ENCODE measurements around the gene EHBP1. TPM values are rescaled to one million over a fixed set of nuclear protein-coding genes. Genes with fewer than 3 reads are reported as not detected.

Gene EHBP1
- total and polyA plus RNA-seq, 11 donors = 5.2 to 34.2 (median 18.1) TPM

- WGBS, 4 donors = 95 to 96% (median 95%) methylated on average over 2 of the region's 2 CpGs
- no peaks in the 10 kb centered on the region for H3K36me3 ChIP-seq
- TF ChIP-seq CTCF (IDR thresholded peaks at IDR 0.05) (no peak), POLR2A (IDR thresholded peaks at IDR 0.05) (no peak)
- H3K27ac ChIP-seq = no peak overlapping the region
- DNase-seq (no peak), ATAC-seq (no peak)
- H3K27me3 ChIP-seq = no peaks in the 10 kb centered on the region
- H3K4me1 ChIP-seq = no peaks in the 10 kb centered on the region
- intact Hi-C loops (cut with DNase I) = loop anchor here in 1 of 10 donors (10.0 kb wide), 1 partner anchor 46 kb away; no protein-coding TSS in a partner anchor
- H3K9me3 ChIP-seq = no peaks in the 10 kb centered on the region
- no peak overlapping the region for H3K4me3 ChIP-seq
These were observed 55.0 kb downstream of the EHBP1 start for GRCh38 chr2:62760555-62760954.

- H3K27ac ChIP-seq = no peak overlapping the region
- DNase-seq (no peak), ATAC-seq (no peak)
- H3K27me3 ChIP-seq = no peaks in the 10 kb centered on the region
- no peak for TF ChIP-seq CTCF (IDR thresholded peaks at IDR 0.05)
- TF ChIP-seq POLR2A (IDR thresholded peaks at IDR 0.05) = no peak
- H3K4me1 ChIP-seq = no peaks in the 10 kb centered on the region
- H3K36me3 ChIP-seq = no peaks in the 10 kb centered on the region
- no peak overlapping the region for H3K4me3 ChIP-seq
- H3K9me3 ChIP-seq = peaks cover 0 to 5% (median 0%) of the 10 kb centered on the region in 12 donors
- intact Hi-C loops (cut with DNase I) = loop anchor here in 1 of 10 donors (10.0 kb wide), 1 partner anchor 51 kb away; no protein-coding TSS in a partner anchor
- 96 to 100% (median 97%) methylated on average over 3 of the region's 3 CpGs for WGBS, 4 donors
These were observed 60.3 kb downstream of the EHBP1 start for GRCh38 chr2:62765619-62766376.

GRCh38 chr2:62768615-62769014, 63.1 kb downstream of the EHBP1 start:
- Histone ChIP-seq H3K9me3 (peaks cover 0 to 5% (median 0%) of the 10 kb centered on the region in 12 donors), H3K27me3 (no peaks in the 10 kb centered on the region), H3K36me3 (no peaks in the 10 kb centered on the region), H3K27ac (no peak overlapping the region), H3K4me1 (no peaks in the 10 kb centered on the region), H3K4me3 (no peak overlapping the region)
- DNase-seq = no peak
- intact Hi-C loops (cut with DNase I) = loop anchor here in 1 of 10 donors (10.0 kb wide), 1 partner anchor 54 kb away; no protein-coding TSS in a partner anchor
- no peak for ATAC-seq
- WGBS, 4 donors = 93 to 95% (median 94%) methylated on average over 3 of the region's 3 CpGs
- TF ChIP-seq POLR2A (IDR thresholded peaks at IDR 0.05) = no peak
- no peak for TF ChIP-seq CTCF (IDR thresholded peaks at IDR 0.05)

- no peak overlapping the region for H3K4me3 ChIP-seq
- H3K36me3 ChIP-seq = no peaks in the 10 kb centered on the region
- no peaks in the 10 kb centered on the region for H3K27me3 ChIP-seq
- no peak overlapping the region for H3K27ac ChIP-seq
- peaks cover 0 to 5% (median 0%) of the 10 kb centered on the region in 12 donors for H3K9me3 ChIP-seq
- intact Hi-C loops (cut with DNase I) = loop anchor here in 3 of 10 donors (5.0 to 10.0 kb wide), 3 partner anchors 63 to 856 kb away; partner anchors contain the start of gene EHBP1 (in 2 of the 3)
- ATAC-seq (no peak), DNase-seq (no peak)
- peaks cover 0 to 7% (median 0%) of the 10 kb centered on the region in 12 donors for H3K4me1 ChIP-seq
- TF ChIP-seq CTCF (IDR thresholded peaks at IDR 0.05) (no peak), POLR2A (IDR thresholded peaks at IDR 0.05) (no peak)
- WGBS, 4 donors = 74 to 75% (median 74%) methylated on average over 4 of the region's 4 CpGs
These were observed 65.1 kb downstream of the EHBP1 start for GRCh38 chr2:62770629-62771028.
